C4-2B (cell line): ENCODE data around the gene RIMS4.
A peak's percentile ranks its signal among the peaks of the same experiment; 100 is the strongest.

Experiments
- H3K27ac ChIP-seq: fragments of 450-650 bp; 2 replicates; pipeline ENCODE4 v1.5.1; 2017
- ZFX ChIP-seq: fragments of 450-650 bp; IDR thresholded peaks from 2 replicates; pipeline ENCODE4 v1.6.1; 2017
- TF ChIP-seq, protein P1 (sequence below): fragments of 450-650 bp; conservative IDR thresholded peaks from 2 replicates; pipeline ENCODE4 v1.5.1; 2017; ENCODE audit warnings: mild to moderate bottlenecking

Gene RIMS4

DNA sequence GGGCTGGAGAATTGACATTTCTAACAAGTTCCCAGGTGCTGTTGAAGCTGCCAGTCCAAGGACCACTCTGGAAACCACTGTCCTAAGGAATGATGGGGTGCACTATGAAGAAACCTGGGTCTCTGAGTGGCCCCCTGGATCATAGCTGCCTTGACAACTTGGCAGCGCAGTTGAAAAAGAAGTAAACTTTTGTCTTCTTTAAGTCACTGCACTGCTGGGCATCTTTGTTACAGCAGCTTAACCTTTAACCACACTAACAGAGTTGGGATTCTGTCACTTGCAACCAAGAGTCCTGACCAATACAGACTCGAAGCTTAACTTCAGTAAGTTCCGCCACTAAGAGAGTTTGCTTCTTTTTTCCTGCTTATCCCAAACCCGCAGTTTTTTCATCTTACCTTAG, 73.2 kb downstream of the RIMS4 start:
- no peak for TF ChIP-seq ZFX
- TF ChIP-seq, protein P1, sequence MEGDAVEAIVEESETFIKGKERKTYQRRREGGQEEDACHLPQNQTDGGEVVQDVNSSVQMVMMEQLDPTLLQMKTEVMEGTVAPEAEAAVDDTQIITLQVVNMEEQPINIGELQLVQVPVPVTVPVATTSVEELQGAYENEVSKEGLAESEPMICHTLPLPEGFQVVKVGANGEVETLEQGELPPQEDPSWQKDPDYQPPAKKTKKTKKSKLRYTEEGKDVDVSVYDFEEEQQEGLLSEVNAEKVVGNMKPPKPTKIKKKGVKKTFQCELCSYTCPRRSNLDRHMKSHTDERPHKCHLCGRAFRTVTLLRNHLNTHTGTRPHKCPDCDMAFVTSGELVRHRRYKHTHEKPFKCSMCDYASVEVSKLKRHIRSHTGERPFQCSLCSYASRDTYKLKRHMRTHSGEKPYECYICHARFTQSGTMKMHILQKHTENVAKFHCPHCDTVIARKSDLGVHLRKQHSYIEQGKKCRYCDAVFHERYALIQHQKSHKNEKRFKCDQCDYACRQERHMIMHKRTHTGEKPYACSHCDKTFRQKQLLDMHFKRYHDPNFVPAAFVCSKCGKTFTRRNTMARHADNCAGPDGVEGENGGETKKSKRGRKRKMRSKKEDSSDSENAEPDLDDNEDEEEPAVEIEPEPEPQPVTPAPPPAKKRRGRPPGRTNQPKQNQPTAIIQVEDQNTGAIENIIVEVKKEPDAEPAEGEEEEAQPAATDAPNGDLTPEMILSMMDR = no peak
- no peak overlapping the region for H3K27ac ChIP-seq

DNA sequence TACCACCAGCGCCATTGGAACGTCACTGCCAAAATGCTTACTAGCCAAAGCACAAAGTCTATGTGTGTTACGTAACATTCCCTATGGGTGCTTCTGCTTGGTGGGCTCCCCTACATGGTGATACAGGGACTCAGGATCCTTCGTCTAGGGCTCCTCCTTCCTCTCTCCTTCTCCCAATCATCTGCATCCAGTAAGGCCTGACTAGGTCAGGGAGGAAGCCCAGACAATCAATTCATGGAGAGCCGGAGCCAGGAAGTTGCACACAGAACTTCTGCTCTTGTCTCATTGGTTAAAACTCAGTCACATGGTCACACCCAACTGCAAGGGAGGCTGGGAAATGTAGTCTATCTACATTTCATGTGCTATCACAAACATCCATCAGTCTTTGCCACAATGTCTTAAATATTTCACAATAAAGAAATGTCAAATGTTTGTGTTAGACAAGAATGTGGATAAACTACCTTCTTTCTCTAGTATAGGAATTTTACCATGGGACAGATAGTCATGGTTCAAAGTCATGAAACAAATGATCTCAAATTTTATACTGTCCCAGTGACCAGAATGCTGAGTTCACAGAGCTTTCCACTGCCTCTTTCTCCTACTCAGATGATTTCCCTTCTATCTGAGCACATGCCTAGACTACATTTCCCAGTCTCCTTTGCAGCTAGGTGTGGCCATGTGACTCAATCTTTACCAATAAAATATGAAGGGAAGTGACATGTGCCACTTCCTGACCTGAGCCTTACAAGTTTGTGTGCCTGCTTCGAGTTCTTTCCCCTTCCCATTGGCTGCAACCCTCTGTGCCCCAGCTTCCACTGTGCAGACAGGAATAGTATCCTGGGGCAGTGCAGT, 74.0 kb downstream of the RIMS4 start:
- no peak for TF ChIP-seq ZFX
- TF ChIP-seq, protein P1 = no peak
- H3K27ac ChIP-seq = no peak overlapping the region

DNA sequence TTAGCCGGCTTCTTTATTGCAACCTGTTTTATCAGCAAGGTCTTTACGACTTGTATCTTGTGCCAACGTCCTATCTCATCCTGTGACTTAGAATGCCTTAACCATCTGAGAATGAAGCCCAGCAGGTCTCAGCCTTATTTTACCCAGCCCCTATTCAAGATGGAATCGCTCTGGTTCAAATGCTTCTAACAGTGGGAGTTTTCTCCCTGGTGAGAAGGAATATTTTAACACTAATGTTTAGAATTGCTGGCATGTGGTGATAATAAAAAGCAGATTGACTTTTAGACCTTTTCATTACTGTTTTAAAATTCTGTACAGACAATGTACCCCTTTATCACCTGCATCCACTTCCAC, 74.6 kb downstream of the RIMS4 start:
- TF ChIP-seq, protein P1 = no peak
- TF ChIP-seq ZFX = no peak
- no peak overlapping the region for H3K27ac ChIP-seq

DNA sequence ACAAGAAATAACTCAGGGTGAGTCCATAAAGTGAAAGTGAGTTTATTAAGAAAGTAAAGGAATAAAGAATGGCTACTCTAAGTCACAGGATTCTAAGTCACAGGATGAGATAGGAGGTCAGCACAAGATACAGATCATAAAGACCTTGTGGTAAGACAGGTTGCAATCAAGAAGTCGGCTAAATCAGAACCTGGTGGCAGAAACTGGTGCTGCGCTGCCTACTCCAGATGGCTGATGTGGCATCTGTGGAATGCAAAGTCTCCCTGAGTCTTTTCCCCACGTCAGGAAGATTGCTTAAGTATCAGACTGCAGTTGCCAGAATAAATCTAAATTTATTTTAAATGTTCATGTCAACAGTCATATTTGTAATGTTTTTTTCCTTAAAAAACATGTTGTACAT, 75.4 kb downstream of the RIMS4 start:
- TF ChIP-seq, protein P1 = peak; percentile 18; the same call in 1 of the 2 replicates
- no peak for TF ChIP-seq ZFX
- H3K27ac ChIP-seq = no peak overlapping the region

DNA sequence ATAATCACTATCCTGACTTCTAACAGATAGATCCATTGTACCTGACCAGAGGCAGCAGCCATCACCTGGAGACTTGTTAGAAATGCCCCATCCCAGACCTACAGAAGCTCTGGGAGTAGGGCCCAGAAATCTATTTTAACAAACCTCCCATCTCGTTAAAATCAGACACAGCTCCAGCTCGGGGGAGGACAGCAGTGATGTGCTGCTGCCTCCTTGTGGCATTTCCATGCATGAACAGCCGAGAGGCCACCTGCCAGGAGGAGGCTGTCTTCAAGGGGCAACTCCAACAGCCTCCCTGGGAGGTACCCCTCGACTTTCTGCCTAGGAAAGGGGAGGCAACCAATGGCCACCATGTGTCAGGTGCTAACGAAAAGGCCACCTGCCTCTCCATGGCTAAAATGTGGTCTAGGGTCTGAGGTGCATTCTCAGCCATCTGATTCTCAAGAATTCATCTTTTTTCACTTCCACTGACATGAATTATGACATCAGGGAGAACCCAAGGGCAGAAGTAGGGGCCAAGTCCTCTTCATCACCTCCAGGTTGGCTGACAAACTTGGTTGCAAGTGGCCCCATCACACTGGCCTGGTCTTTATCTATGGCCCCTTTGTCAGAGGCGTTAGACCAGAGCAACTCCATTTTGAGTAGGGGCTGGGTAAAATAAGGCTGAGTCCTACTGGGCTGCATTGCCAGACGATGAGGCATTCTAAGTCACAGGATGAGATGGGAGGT, 76.8 kb downstream of the RIMS4 start:
- no peak overlapping the region for H3K27ac ChIP-seq

DNA sequence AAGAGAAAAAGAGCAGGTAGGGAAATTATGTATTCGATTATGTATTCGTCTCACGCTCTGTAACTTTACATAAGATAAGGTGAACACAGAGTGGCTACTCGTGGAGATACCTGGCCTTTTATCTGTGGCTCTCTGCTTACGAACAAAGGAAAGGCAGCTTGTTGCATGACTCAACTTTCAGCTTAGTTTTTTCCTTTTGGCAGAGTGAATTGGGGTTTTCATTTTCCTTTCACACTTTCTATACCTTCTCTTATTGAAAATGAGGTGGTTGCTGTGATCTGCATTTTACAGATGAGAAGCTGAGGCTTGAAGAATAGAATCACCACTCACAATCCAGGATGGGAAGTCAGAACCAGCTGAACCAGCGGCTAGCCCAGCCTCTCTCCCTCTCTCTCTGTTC, 78.0 kb downstream of the RIMS4 start:
- no peak for TF ChIP-seq ZFX
- TF ChIP-seq, protein P1 = no peak
- H3K27ac ChIP-seq = no peak overlapping the region

More for the DNA sequence above, 76.8 kb downstream of the RIMS4 start:
- TF ChIP-seq, protein P1 = peak; percentile 92
- TF ChIP-seq ZFX = no peak

DNA sequence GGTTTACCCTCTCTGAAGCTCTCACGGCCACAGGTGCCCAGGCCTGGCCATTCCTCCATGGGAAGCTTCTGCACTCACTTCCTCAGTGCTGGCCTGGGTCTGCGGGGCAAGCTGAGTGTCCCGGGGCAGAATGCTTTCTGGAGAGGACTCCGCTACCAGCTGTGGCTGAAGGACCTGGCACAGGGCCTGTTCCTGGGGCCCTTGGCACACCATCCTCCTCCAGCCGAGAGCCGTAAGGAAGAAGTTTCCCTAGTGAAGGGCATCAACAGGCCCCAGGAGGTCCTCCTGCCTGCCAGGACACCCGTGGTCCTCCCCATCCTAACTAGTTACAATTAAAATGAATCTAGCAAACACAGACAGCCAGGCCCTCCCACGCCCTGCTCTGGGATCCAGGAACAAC, 78.7 kb downstream of the RIMS4 start:
- no peak overlapping the region for H3K27ac ChIP-seq
- no peak for TF ChIP-seq ZFX
- TF ChIP-seq, protein P1 = no peak
